H9 (cell line): ENCODE measurements around the gene IFT122. TPM values are rescaled to one million over a fixed set of nuclear protein-coding genes. Genes with fewer than 3 reads are reported as not detected.

Source experiments
- DNase-seq: peaks from one replicate; pipeline ENCODE4 v3.0.0-alpha.2; 2017
- H2AFZ ChIP-seq: one replicate; pipeline ENCODE4 v1.6.1; 2013; ENCODE audit warnings: mild to moderate bottlenecking, low read length, control low read depth, moderate library complexity
- H2AK5ac ChIP-seq: 2 replicates; pipeline ENCODE4 v1.6.1; 2013; ENCODE audit warnings: low read length, control low read depth, mixed read lengths; ENCODE audit not compliant: insufficient read length
- H2BK120ac ChIP-seq: one replicate; pipeline ENCODE4 v1.6.1; 2013; ENCODE audit warnings: low read depth, mild to moderate bottlenecking, low read length, control low read depth, inconsistent platforms; ENCODE audit not compliant: poor library complexity, severe bottlenecking
- H2BK12ac ChIP-seq: 2 replicates; pipeline ENCODE4 v1.6.1; 2013; ENCODE audit warnings: low read length, control low read depth, mixed read lengths, low read depth; ENCODE audit not compliant: insufficient read length
- H2BK15ac ChIP-seq: 2 replicates; pipeline ENCODE4 v1.6.1; 2013; ENCODE audit warnings: low read depth, low read length, control low read depth
- H2BK20ac ChIP-seq: one replicate; pipeline ENCODE4 v1.6.1; 2013; ENCODE audit warnings: low read depth, mild to moderate bottlenecking, low read length, control low read depth, inconsistent platforms; ENCODE audit not compliant: poor library complexity, severe bottlenecking
- H2BK5ac ChIP-seq: 2 replicates; pipeline ENCODE4 v1.6.1; 2013; ENCODE audit warnings: low read length, control low read depth, mixed read lengths; ENCODE audit not compliant: insufficient read length
- H3K14ac ChIP-seq: 2 replicates; pipeline ENCODE4 v1.6.1; 2013; ENCODE audit warnings: low read length, control low read depth; ENCODE audit not compliant: insufficient read depth
- H3K18ac ChIP-seq: 2 replicates; pipeline ENCODE4 v1.6.1; 2013; ENCODE audit warnings: low read depth, mild to moderate bottlenecking, mixed read lengths, low read length, control low read depth; ENCODE audit not compliant: insufficient read length
- H3K23ac ChIP-seq: 2 replicates; pipeline ENCODE4 v1.6.1; 2013; ENCODE audit warnings: low read length, control low read depth, mixed read lengths, low read depth; ENCODE audit not compliant: insufficient read length
- H3K23me2 ChIP-seq: 2 replicates; pipeline ENCODE4 v1.6.1; 2013; ENCODE audit warnings: low read depth, mild to moderate bottlenecking, mixed read lengths, low read length, control low read depth; ENCODE audit not compliant: insufficient read length, poor library complexity, severe bottlenecking
- H3K27ac ChIP-seq: 2 replicates; pipeline ENCODE4 v1.5.1; 2013; ENCODE audit warnings: low read length, control low read depth, mixed read lengths, low read depth; ENCODE audit not compliant: insufficient read length
- H3K27me3 ChIP-seq: 2 replicates; pipeline ENCODE4 v1.6.1; 2013; ENCODE audit warnings: low read length, control low read depth, inconsistent platforms; ENCODE audit not compliant: insufficient read depth
- H3K4ac ChIP-seq: 2 replicates; pipeline ENCODE4 v1.6.1; 2013; ENCODE audit warnings: low read depth, mild to moderate bottlenecking, control low read depth, inconsistent platforms, low read length, moderate library complexity
- H3K4me1 ChIP-seq: 2 replicates; pipeline ENCODE4 v1.6.1; 2013; ENCODE audit warnings: low read length, control low read depth, inconsistent platforms; ENCODE audit not compliant: insufficient read depth
- H3K4me2 ChIP-seq: 2 replicates; pipeline ENCODE4 v1.6.1; 2013; ENCODE audit warnings: low read length, control low read depth, mixed read lengths; ENCODE audit not compliant: insufficient read length, insufficient read depth
- H3K56ac ChIP-seq: 2 replicates; pipeline ENCODE4 v1.6.1; 2013; ENCODE audit warnings: low read depth, mild to moderate bottlenecking, mixed read lengths, low read length, control low read depth; ENCODE audit not compliant: insufficient read length
- H3K79me1 ChIP-seq: 2 replicates; pipeline ENCODE4 v1.6.1; 2013; ENCODE audit warnings: low read depth, mild to moderate bottlenecking, moderate library complexity, low read length, control low read depth, inconsistent platforms; ENCODE audit not compliant: insufficient read depth, poor library complexity, severe bottlenecking
- H3K79me2 ChIP-seq: 2 replicates; pipeline ENCODE4 v1.6.1; 2013; ENCODE audit warnings: low read length, control low read depth, inconsistent platforms; ENCODE audit not compliant: insufficient read depth
- H3K9ac ChIP-seq: 2 replicates; pipeline ENCODE4 v1.6.1; 2013; ENCODE audit warnings: low read length, control low read depth, mixed read lengths; ENCODE audit not compliant: insufficient read length; ENCODE audit errors: extremely low read depth
- H3K9me3 ChIP-seq: one replicate; pipeline ENCODE4 v1.6.1; 2013; ENCODE audit warnings: low read depth, low read length, inconsistent platforms; ENCODE audit not compliant: control insufficient read depth
- H3T11ph ChIP-seq: one replicate; pipeline ENCODE4 v1.6.1; 2013; ENCODE audit warnings: mild to moderate bottlenecking, low read length, control low read depth, inconsistent platforms
- H4K20me1 ChIP-seq: one replicate; pipeline ENCODE4 v1.6.1; 2013; ENCODE audit not compliant: control insufficient read depth, insufficient read length, insufficient read depth
- H4K5ac ChIP-seq: 2 replicates; pipeline ENCODE4 v1.6.1; 2013; ENCODE audit warnings: low read depth, mild to moderate bottlenecking, mixed read lengths, low read length, control low read depth; ENCODE audit not compliant: insufficient read length
- H4K8ac ChIP-seq: replicated peaks from 2 replicates; pipeline ENCODE4 v1.6.1; 2013; ENCODE audit warnings: low read length, control low read depth, mixed read lengths, low read depth; ENCODE audit not compliant: insufficient read length
- H4K91ac ChIP-seq: 2 replicates; pipeline ENCODE4 v1.6.1; 2013; ENCODE audit warnings: low read depth, mild to moderate bottlenecking, moderate library complexity, mixed read lengths, low read length, control low read depth; ENCODE audit not compliant: insufficient read length
- H3K27ac Mint-ChIP-seq, 3 experiments: 2 replicates in 2 of 3; 3 replicates in 1 of 3; pipeline ENCODE4 v1.8.0; 2020 to 2021; ENCODE audit warnings: mixed read lengths in 3 of 3, mild to moderate bottlenecking in 1 of 3, moderate library complexity in 1 of 3
- H3K27me3 Mint-ChIP-seq: 2 replicates; pipeline ENCODE4 v1.8.0; 2021; ENCODE audit warnings: low read depth, mild to moderate bottlenecking, moderate library complexity, mixed read lengths
- H3K36me3 Mint-ChIP-seq, 3 experiments: 2 replicates in 2 of 3; 3 replicates in 1 of 3; pipeline ENCODE4 v1.8.0; 2020 to 2021; ENCODE audit warnings: low read depth in 3 of 3, mixed read lengths in 3 of 3; ENCODE audit not compliant: insufficient read depth in 1 of 3
- H3K4me1 Mint-ChIP-seq, 2 experiments: 2 replicates each; pipeline ENCODE4 v1.8.0; 2020; ENCODE audit warnings: mixed read lengths in 2 of 2
- H3K4me3 Mint-ChIP-seq, 2 experiments: 2 replicates in 1 of 2; 3 replicates in 1 of 2; pipeline ENCODE4 v1.8.0; 2020 to 2021; ENCODE audit warnings: mild to moderate bottlenecking in 2 of 2, mixed read lengths in 2 of 2, moderate library complexity in 1 of 2
- H3K9me3 Mint-ChIP-seq, 2 experiments: 2 replicates in 1 of 2; 3 replicates in 1 of 2; pipeline ENCODE4 v1.8.0; 2020; ENCODE audit warnings: mild to moderate bottlenecking in 2 of 2, mixed read lengths in 2 of 2, moderate library complexity in 1 of 2
- WGBS: extraction: QIAGEN DNeasy Blood & Tissue Kit; methylation state at CpG from one replicate; pipeline ENCODE4 v1.1.7; 2013; ENCODE audit warnings: missing lambda C conversion rate, low lambda C conversion rate, mixed read lengths; ENCODE audit not compliant: insufficient read length; ENCODE audit errors: extremely low coverage; 5-methylcytosine and 5-hydroxymethylcytosine counted together
- total RNA-seq: library from RNA; stranded (reverse); gene quantifications from 2 replicates; pipeline ENCODE4 v1.2.1, GENCODE V29; 2021
- TF ChIP-seq, protein P1 (sequence below): fragments of 200-600 bp; sonication (generic); conservative IDR thresholded peaks from 3 replicates; pipeline ENCODE4 v1.8.0; 2021; ENCODE audit warnings: antibody characterized with exemption, mild to moderate bottlenecking

IFT122 gene
- total RNA-seq, 1 experiment from 2014 or later, result 19.3 TPM

DNA sequence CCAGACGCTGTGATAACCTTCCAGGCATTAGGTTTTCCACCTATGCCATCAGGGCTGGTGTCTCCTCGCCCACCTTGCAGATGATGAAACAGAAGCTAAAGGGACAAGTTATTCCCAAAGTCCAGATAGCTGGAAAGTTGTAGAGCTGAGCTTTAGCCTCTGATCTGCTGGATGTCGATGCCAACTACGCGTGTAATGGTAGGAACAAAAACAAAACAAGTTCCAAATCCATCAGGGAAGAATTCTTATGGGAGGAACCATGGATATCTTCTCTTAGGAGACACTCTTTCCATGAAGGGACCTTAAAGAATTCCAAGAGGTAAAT, 60.3 kb downstream of the IFT122 start:
- no peak overlapping the region for H3K4me2 ChIP-seq
- no peak overlapping the region for H2BK5ac ChIP-seq
- no peaks in the 10 kb centered on the region for H3K27me3 ChIP-seq
- Mint-ChIP-seq H3K27ac (peak overlapping the region in 1 of 3 experiments; percentile 44; a peak in 2 of 7 replicates), H3K36me3 (peaks cover 7 to 41% (median 8%) of the 10 kb centered on the region in 3 experiments), H3K9me3 (no peaks in the 10 kb centered on the region), H3K4me1 (peaks cover 19 to 22% of the 10 kb centered on the region in 2 experiments), H3K27me3 (peaks cover 8% of the 10 kb centered on the region; the same call in 1 of the 2 replicates), H3K4me3 (no peak overlapping the region; a peak in 1 of 5 replicates)
- no peak overlapping the region for H2BK15ac ChIP-seq
- no peak overlapping the region for H3K27ac ChIP-seq
- no peak overlapping the region for H2BK20ac ChIP-seq
- no peak overlapping the region for H3K18ac ChIP-seq
- no peak overlapping the region for H2BK120ac ChIP-seq
- no peak overlapping the region for H3T11ph ChIP-seq
- H2BK12ac ChIP-seq, result no peak overlapping the region
- H4K8ac ChIP-seq, result no peak overlapping the region
- no peaks in the 10 kb centered on the region for H3K79me2 ChIP-seq
- TF ChIP-seq, protein P1, sequence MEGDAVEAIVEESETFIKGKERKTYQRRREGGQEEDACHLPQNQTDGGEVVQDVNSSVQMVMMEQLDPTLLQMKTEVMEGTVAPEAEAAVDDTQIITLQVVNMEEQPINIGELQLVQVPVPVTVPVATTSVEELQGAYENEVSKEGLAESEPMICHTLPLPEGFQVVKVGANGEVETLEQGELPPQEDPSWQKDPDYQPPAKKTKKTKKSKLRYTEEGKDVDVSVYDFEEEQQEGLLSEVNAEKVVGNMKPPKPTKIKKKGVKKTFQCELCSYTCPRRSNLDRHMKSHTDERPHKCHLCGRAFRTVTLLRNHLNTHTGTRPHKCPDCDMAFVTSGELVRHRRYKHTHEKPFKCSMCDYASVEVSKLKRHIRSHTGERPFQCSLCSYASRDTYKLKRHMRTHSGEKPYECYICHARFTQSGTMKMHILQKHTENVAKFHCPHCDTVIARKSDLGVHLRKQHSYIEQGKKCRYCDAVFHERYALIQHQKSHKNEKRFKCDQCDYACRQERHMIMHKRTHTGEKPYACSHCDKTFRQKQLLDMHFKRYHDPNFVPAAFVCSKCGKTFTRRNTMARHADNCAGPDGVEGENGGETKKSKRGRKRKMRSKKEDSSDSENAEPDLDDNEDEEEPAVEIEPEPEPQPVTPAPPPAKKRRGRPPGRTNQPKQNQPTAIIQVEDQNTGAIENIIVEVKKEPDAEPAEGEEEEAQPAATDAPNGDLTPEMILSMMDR, result no peak
- H3K14ac ChIP-seq, result no peak overlapping the region
- H3K23ac ChIP-seq, result no peak overlapping the region
- H4K20me1 ChIP-seq, result peaks cover 2% of the 10 kb centered on the region
- no peak overlapping the region for H3K56ac ChIP-seq
- H3K9me3 ChIP-seq, result no peaks in the 10 kb centered on the region
- H4K91ac ChIP-seq, result no peak overlapping the region
- H2AK5ac ChIP-seq, result no peak overlapping the region
- peaks cover 7% of the 10 kb centered on the region; the same call in 1 of the 2 replicates for H3K4me1 ChIP-seq
- DNase-seq, result no peak
- no peak overlapping the region for H4K5ac ChIP-seq
- H3K79me1 ChIP-seq, result no peaks in the 10 kb centered on the region
- no peak overlapping the region for H2AFZ ChIP-seq
- H3K4ac ChIP-seq, result no peak overlapping the region
- no peak overlapping the region for H3K9ac ChIP-seq
- no peaks in the 10 kb centered on the region for H3K23me2 ChIP-seq
- no CpG with 5 or more reads among the region's 5 CpGs for WGBS
